HepG2 (cell line): Measurements from ENCODE around the gene CDH23.

Source experiments
- CEBPB ChIP-seq: IDR thresholded peaks from 2 replicates; pipeline ENCODE4 v1.6.1; 2011; ENCODE audit warnings: low read depth, low read length, improper control_type of control experiment, borderline replicate concordance
- CHD2 ChIP-seq: IDR thresholded peaks from 2 replicates; pipeline ENCODE4 v1.6.1; 2011; ENCODE audit warnings: low read depth, low read length, improper control_type of control experiment
- FOXJ3 ChIP-seq: sonication (generic); formaldehyde crosslinking; IDR thresholded peaks from 2 replicates; pipeline ENCODE4 v1.4.0; 2020; ENCODE audit warnings: missing genetic modification reagents, mild to moderate bottlenecking, borderline replicate concordance
- MAFK ChIP-seq, 2 experiments: IDR thresholded peaks in 1 of 2; conservative IDR thresholded peaks in 1 of 2; 2 replicates each; pipeline ENCODE4 v1.6.1; 2011; ENCODE audit warnings: improper control_type of control experiment in 2 of 2, low read length in 2 of 2
- MYNN ChIP-seq: sonication (generic); formaldehyde crosslinking; IDR thresholded peaks from 2 replicates; pipeline ENCODE4 v1.4.0; 2020; ENCODE audit warnings: mild to moderate bottlenecking, low read depth, missing genetic modification reagents
- ZNF432 ChIP-seq: sonication (generic); formaldehyde crosslinking; IDR thresholded peaks from 2 replicates; pipeline ENCODE4 v1.5.0; 2020; ENCODE audit warnings: missing genetic modification reagents, mild to moderate bottlenecking, borderline replicate concordance
- ZNF644 ChIP-seq: IDR thresholded peaks from 2 replicates; pipeline ENCODE4 v1.6.1; 2016; ENCODE audit warnings: low read depth
- TF ChIP-seq, protein P1 (sequence below): sonication (generic); formaldehyde crosslinking; IDR thresholded peaks from 2 replicates; pipeline ENCODE4 v1.4.0; 2020; ENCODE audit warnings: missing genetic modification reagents
- TF ChIP-seq, protein P2 (sequence below): sonication (generic); formaldehyde crosslinking; IDR thresholded peaks from 2 replicates; pipeline ENCODE4 v1.5.0; 2020; ENCODE audit warnings: missing genetic modification reagents
- TF ChIP-seq, protein P3 (sequence below): IDR thresholded peaks from 2 replicates; pipeline ENCODE4 v1.6.1; 2016; ENCODE audit warnings: mild to moderate bottlenecking
- TF ChIP-seq, protein P4 (sequence below), 2 experiments: sonication (generic) in 1 of 2; formaldehyde crosslinking in 1 of 2; IDR thresholded peaks; 2 replicates each; pipeline versions ENCODE4 v1.5.1 to v1.6.1; 2011 to 2020; ENCODE audit warnings: borderline replicate concordance in 1 of 2, low read depth in 1 of 2, low read length in 1 of 2, mild to moderate bottlenecking in 1 of 2, missing genetic modification reagents in 1 of 2, moderate library complexity in 1 of 2

DNA sequence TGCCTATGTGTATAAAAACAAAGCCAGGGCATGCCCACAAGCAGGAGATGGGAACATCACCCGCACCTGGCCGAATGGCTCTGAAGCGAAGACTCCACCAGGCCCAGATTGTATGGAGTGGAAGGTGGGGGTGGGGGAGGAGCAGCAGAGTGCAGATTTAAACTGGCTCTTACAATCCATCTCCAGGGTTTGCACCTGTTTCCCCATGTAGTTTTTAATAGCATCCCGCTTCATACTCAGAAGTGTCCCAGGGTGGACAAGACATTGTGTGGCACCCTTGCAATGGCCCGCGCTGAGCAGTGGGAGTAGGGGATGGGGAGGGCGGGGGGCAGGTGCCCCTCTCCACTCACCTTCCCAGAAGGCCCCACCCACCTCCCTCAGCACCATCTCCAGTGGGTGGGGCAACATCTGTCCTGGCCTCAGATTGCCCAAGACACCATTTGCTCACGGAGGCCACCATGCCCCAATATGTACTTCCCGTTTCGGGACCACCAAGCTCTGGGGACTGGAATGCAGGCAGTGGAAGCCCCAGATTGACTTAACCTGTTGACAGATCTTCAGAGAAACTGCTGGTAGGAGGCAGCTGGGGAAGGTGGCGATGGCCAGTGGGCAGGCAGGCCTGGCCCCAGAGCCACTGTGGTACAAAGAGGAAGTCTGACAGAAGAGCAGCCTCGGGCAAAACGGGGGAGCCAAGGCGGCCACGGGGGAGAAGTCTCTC, 353.6 kb downstream of the CDH23 start:
- TF ChIP-seq, protein P1, sequence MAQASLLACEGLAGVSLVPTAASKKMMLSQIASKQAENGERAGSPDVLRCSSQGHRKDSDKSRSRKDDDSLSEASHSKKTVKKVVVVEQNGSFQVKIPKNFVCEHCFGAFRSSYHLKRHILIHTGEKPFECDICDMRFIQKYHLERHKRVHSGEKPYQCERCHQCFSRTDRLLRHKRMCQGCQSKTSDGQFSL (CRISPR knock-in tag): no peak
- TF ChIP-seq CEBPB (no peak), CHD2 (no peak), ZNF432 (CRISPR knock-in tag) (no peak), MYNN (CRISPR knock-in tag) (no peak), FOXJ3 (CRISPR knock-in tag) (no peak), MAFK (conservative IDR thresholded peaks at IDR 0.05 in 1 of 2, IDR thresholded peaks at IDR 0.05 in 1 of 2; ENCODE audit: low read length in 2 of 2) (no peak), ZNF644 (no peak)
- TF ChIP-seq, protein P2, sequence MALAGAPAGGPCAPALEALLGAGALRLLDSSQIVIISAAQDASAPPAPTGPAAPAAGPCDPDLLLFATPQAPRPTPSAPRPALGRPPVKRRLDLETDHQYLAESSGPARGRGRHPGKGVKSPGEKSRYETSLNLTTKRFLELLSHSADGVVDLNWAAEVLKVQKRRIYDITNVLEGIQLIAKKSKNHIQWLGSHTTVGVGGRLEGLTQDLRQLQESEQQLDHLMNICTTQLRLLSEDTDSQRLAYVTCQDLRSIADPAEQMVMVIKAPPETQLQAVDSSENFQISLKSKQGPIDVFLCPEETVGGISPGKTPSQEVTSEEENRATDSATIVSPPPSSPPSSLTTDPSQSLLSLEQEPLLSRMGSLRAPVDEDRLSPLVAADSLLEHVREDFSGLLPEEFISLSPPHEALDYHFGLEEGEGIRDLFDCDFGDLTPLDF (CRISPR knock-in tag): no peak
- TF ChIP-seq, protein P3, sequence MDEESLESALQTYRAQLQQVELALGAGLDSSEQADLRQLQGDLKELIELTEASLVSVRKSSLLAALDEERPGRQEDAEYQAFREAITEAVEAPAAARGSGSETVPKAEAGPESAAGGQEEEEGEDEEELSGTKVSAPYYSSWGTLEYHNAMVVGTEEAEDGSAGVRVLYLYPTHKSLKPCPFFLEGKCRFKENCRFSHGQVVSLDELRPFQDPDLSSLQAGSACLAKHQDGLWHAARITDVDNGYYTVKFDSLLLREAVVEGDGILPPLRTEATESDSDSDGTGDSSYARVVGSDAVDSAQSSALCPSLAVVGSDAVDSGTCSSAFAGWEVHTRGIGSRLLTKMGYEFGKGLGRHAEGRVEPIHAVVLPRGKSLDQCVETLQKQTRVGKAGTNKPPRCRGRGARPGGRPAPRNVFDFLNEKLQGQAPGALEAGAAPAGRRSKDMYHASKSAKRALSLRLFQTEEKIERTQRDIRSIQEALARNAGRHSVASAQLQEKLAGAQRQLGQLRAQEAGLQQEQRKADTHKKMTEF (CRISPR knock-in tag): no peak
- TF ChIP-seq, protein P4, sequence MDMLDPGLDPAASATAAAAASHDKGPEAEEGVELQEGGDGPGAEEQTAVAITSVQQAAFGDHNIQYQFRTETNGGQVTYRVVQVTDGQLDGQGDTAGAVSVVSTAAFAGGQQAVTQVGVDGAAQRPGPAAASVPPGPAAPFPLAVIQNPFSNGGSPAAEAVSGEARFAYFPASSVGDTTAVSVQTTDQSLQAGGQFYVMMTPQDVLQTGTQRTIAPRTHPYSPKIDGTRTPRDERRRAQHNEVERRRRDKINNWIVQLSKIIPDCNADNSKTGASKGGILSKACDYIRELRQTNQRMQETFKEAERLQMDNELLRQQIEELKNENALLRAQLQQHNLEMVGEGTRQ (IDR thresholded peaks at IDR 0.05; ENCODE audit: low read depth, low read length): no peak
- TF ChIP-seq, protein P4 (CRISPR knock-in tag; IDR thresholded peaks at IDR 0.05; ENCODE audit: borderline replicate concordance): no peak
